Astrocyte (in vitro differentiated cells and primary cell): Measurements from ENCODE around the gene TIPARP. TPM values are rescaled to one million over a fixed set of nuclear protein-coding genes. Genes with fewer than 3 reads are reported as not detected.

ENCODE experiments used
- DNase-seq: peaks from one replicate; pipeline ENCODE4 v3.0.0-alpha.2; 2010; ENCODE audit warnings: low read depth
- FAIRE-seq: peaks from 2 replicates; lab custom pipeline; 2011; peaks lifted over from hg19 to GRCh38; lab: Jason Lieb, UNC
- H2AFZ ChIP-seq: 2 replicates; pipeline ENCODE4 v1.6.0; 2012; ENCODE audit warnings: low read depth, low read length, inconsistent platforms
- H3K27ac ChIP-seq: 2 replicates; pipeline ENCODE4 v1.5.1; 2011; ENCODE audit warnings: low read depth, low read length, inconsistent platforms
- H3K27me3 ChIP-seq: 2 replicates; pipeline ENCODE4 v1.6.0; 2011; ENCODE audit warnings: low read length, inconsistent platforms; ENCODE audit not compliant: insufficient read depth
- H3K36me3 ChIP-seq: 2 replicates; pipeline ENCODE4 v1.5.1; 2011; ENCODE audit warnings: low read length, inconsistent platforms; ENCODE audit not compliant: insufficient read depth
- H3K4me1 ChIP-seq: 2 replicates; pipeline ENCODE4 v1.5.1; 2011; ENCODE audit warnings: low read length, inconsistent platforms; ENCODE audit not compliant: insufficient read depth
- H3K4me2 ChIP-seq: 2 replicates; pipeline ENCODE4 v1.6.0; 2012; ENCODE audit warnings: low read length, inconsistent platforms
- H3K4me3 ChIP-seq: 2 replicates; pipeline ENCODE4 v1.5.1; 2011; ENCODE audit warnings: low read depth, mild to moderate bottlenecking, low read length, inconsistent platforms; ENCODE audit not compliant: insufficient read depth
- H3K79me2 ChIP-seq: 2 replicates; pipeline ENCODE4 v1.6.0; 2012; ENCODE audit warnings: mild to moderate bottlenecking, low read length, inconsistent platforms; ENCODE audit not compliant: insufficient read depth
- H3K9ac ChIP-seq: 2 replicates; pipeline ENCODE4 v1.6.0; 2012; ENCODE audit warnings: mild to moderate bottlenecking, low read length, inconsistent platforms
- H3K9me3 ChIP-seq: 2 replicates; pipeline ENCODE4 v1.5.1; 2012; ENCODE audit warnings: low read depth, mild to moderate bottlenecking, low read length, inconsistent platforms; ENCODE audit not compliant: insufficient read depth
- H4K20me1 ChIP-seq: 2 replicates; pipeline ENCODE4 v1.6.0; 2012; ENCODE audit warnings: low read length, inconsistent platforms; ENCODE audit not compliant: insufficient read depth
- H3K27ac Mint-ChIP-seq: one replicate; pipeline ENCODE4 v1.8.0; 2021; ENCODE audit warnings: mild to moderate bottlenecking, mixed read lengths; ENCODE audit not compliant: unreplicated experiment
- H3K27me3 Mint-ChIP-seq: one replicate; pipeline ENCODE4 v1.8.0; 2021; ENCODE audit warnings: low read depth, mixed read lengths; ENCODE audit not compliant: unreplicated experiment
- H3K36me3 Mint-ChIP-seq: one replicate; pipeline ENCODE4 v1.8.0; 2021; ENCODE audit warnings: low read depth, mixed read lengths; ENCODE audit not compliant: unreplicated experiment
- H3K4me1 Mint-ChIP-seq: one replicate; pipeline ENCODE4 v1.8.0; 2021; ENCODE audit warnings: low read depth, mixed read lengths; ENCODE audit not compliant: unreplicated experiment
- H3K4me3 Mint-ChIP-seq: one replicate; pipeline ENCODE4 v1.8.0; 2021; ENCODE audit warnings: mild to moderate bottlenecking, moderate library complexity, mixed read lengths; ENCODE audit not compliant: unreplicated experiment
- H3K9me3 Mint-ChIP-seq: one replicate; pipeline ENCODE4 v1.8.0; 2021; ENCODE audit warnings: mild to moderate bottlenecking, mixed read lengths; ENCODE audit not compliant: unreplicated experiment
- CTCF ChIP-seq: IDR thresholded peaks from 2 replicates; pipeline ENCODE4 v1.5.1; 2011; ENCODE audit warnings: low read depth, mild to moderate bottlenecking, inconsistent platforms, low read length, moderate library complexity; ENCODE audit not compliant: insufficient read depth
- EZH2 ChIP-seq: IDR thresholded peaks from 2 replicates; pipeline ENCODE4 v1.6.1; 2012; ENCODE audit warnings: mild to moderate bottlenecking, low read length, inconsistent platforms; ENCODE audit not compliant: insufficient read depth
- total RNA-seq: library from RNA; stranded (reverse); gene quantifications from 2 replicates; pipeline ENCODE4 v1.2.1, GENCODE V29; 2021

Gene TIPARP
- total RNA-seq, 1 donor from 2014 or later, result 74.2 TPM

- no peaks in the 10 kb centered on the region for H3K79me2 ChIP-seq
- Mint-ChIP-seq H3K4me1 (peaks cover 15% of the 10 kb centered on the region), H3K36me3 (no peaks in the 10 kb centered on the region), H3K27ac (peak overlapping the region; percentile 51), H3K4me3 (no peak overlapping the region), H3K27me3 (no peaks in the 10 kb centered on the region), H3K9me3 (no peaks in the 10 kb centered on the region)
- H3K27me3 ChIP-seq, result peaks cover 5% of the 10 kb centered on the region
- H3K4me3 ChIP-seq, result no peak overlapping the region
- no peak for FAIRE-seq
- no peak for DNase-seq
- no peaks in the 10 kb centered on the region for H3K4me1 ChIP-seq
- peak overlapping the region; percentile 53 for H2AFZ ChIP-seq
- peak overlapping the region; percentile 66 for H3K4me2 ChIP-seq
- H3K9ac ChIP-seq, result peak overlapping the region; percentile 9
- no peaks in the 10 kb centered on the region for H4K20me1 ChIP-seq
- no peaks in the 10 kb centered on the region for H3K36me3 ChIP-seq
- no peaks in the 10 kb centered on the region for H3K9me3 ChIP-seq
- TF ChIP-seq EZH2, result no peak
- TF ChIP-seq CTCF, result no peak
- no peak overlapping the region for H3K27ac ChIP-seq
These were observed 31.4 kb upstream of the TIPARP start for GRCh38 chr3:156642750-156643728.

- H3K9me3 ChIP-seq, result no peaks in the 10 kb centered on the region
- peaks cover 2% of the 10 kb centered on the region for H3K9me3 Mint-ChIP-seq
- H3K27ac Mint-ChIP-seq, result peak overlapping the region; percentile 51
- peaks cover 20% of the 10 kb centered on the region for H3K4me1 Mint-ChIP-seq
- DNase-seq, result peak; percentile 37
- peak overlapping the region; percentile 53 for H2AFZ ChIP-seq
- H3K27me3 Mint-ChIP-seq, result no peaks in the 10 kb centered on the region
- no peak for FAIRE-seq
- H3K36me3 ChIP-seq, result no peaks in the 10 kb centered on the region
- peak overlapping the region; percentile 66 for H3K4me2 ChIP-seq
- TF ChIP-seq CTCF (no peak), EZH2 (no peak)
- no peaks in the 10 kb centered on the region for H3K79me2 ChIP-seq
- H3K4me1 ChIP-seq, result no peaks in the 10 kb centered on the region
- H3K36me3 Mint-ChIP-seq, result no peaks in the 10 kb centered on the region
- no peak overlapping the region for H3K4me3 ChIP-seq
- no peak overlapping the region for H3K4me3 Mint-ChIP-seq
- H3K9ac ChIP-seq, result peak overlapping the region; percentile 9
- no peaks in the 10 kb centered on the region for H4K20me1 ChIP-seq
- peaks cover 5% of the 10 kb centered on the region for H3K27me3 ChIP-seq
- no peak overlapping the region for H3K27ac ChIP-seq
These were observed 30.5 kb upstream of the TIPARP start for GRCh38 chr3:156643729-156644389.
